Measurements from ENCODE around the gene PNMA8A. TPM values are rescaled to one million over a fixed set of nuclear protein-coding genes. Genes with fewer than 3 reads are reported as not detected.
"Not testable (repeated sequence)": the region's sequence is repeated elsewhere in the genome, so short reads cannot be mapped to it uniquely, and the experiment has no call there.

PNMA8A gene
- total RNA-seq, 2 experiments from 2014 or later, result not detected

DNA sequence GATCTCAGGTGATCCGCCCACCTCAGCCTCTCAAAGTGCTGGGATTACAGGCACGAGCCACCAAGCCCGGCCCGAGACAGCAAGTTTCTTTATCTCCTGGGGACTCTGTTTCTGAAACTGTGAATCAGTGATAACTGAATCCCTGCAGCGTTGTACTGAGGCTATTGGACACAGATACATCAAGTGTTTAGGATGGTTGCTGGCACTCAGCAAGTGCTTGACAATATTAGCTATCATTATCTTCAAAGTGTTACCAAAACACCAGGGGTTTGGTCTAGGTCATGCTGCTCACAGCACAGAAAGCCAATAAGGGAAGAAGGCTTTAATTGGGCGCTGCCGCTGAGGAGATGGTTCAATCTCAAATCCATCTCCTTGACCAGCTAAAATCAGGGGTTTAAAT, 22.1 kb downstream of the PNMA8A start:
- no peak for DNase-seq
- Mint-ChIP-seq H3K27me3 (peaks cover 28% of the 10 kb centered on the region), H3K36me3 (ENCODE audit: low read depth) (no peaks in the 10 kb centered on the region), H3K4me3 (no peak overlapping the region), H3K27ac (no peak overlapping the region), H3K4me1 (no peaks in the 10 kb centered on the region), H3K9me3 (peaks cover 8% of the 10 kb centered on the region)
- POLR2A ChIA-PET, result no interaction called here
- CTCF ChIA-PET, result no interaction called here

GRCh38 chr19:46448601-46449000, 22.8 kb downstream of the PNMA8A start:
- Mint-ChIP-seq H3K4me3 (no peak overlapping the region), H3K4me1 (no peaks in the 10 kb centered on the region), H3K27me3 (peaks cover 28% of the 10 kb centered on the region), H3K9me3 (peaks cover 8% of the 10 kb centered on the region), H3K27ac (no peak overlapping the region), H3K36me3 (ENCODE audit: low read depth) (no peaks in the 10 kb centered on the region)
- POLR2A ChIA-PET, result no interaction called here
- CTCF ChIA-PET, result interaction anchor here (0.6 kb wide), 1 partner anchor 1634 kb away, joined by 4 read pairs; no protein-coding TSS in a partner anchor
- no peak for DNase-seq

GRCh38 chr19:46447824-46448223, 23.5 kb downstream of the PNMA8A start:
- H3K27ac Mint-ChIP-seq, result no peak overlapping the region
- no peak overlapping the region for H3K4me3 Mint-ChIP-seq

DNA sequence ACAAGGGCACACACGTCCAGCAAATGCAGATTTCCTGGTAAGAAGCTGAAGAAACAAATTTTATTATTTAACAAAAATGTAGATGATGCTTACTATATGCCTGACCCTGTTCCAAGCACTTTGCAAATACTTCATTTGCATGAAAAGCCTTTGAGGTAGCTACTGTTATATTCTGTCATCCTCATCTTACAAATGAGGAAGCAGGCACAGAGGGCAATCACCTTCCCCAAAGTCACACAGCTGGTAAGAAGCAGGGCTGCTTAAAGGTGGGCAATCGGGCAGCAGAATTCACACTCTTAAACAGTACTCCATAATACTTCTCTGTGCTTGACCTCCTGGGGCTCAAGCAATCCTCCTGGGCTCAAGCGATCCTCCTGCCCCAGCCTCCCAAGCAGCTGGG, 24.4 kb downstream of the PNMA8A start:
- POLR2A ChIA-PET, result no interaction called here
- Mint-ChIP-seq H3K4me1 (no peaks in the 10 kb centered on the region), H3K27me3 (peaks cover 24% of the 10 kb centered on the region), H3K36me3 (ENCODE audit: low read depth) (no peaks in the 10 kb centered on the region), H3K9me3 (peaks cover 8% of the 10 kb centered on the region), H3K4me3 (no peak overlapping the region), H3K27ac (no peak overlapping the region)
- no peak for DNase-seq
- CTCF ChIA-PET, result no interaction called here

More at GRCh38 chr19:46447824-46448223, 23.5 kb downstream of the PNMA8A start:
- Mint-ChIP-seq H3K4me1 (no peaks in the 10 kb centered on the region), H3K36me3 (ENCODE audit: low read depth) (no peaks in the 10 kb centered on the region), H3K9me3 (peaks cover 8% of the 10 kb centered on the region), H3K27me3 (peaks cover 29% of the 10 kb centered on the region)
- no peak for DNase-seq
- ChIA-PET POLR2A (no interaction called here), CTCF (no interaction called here)

GRCh38 chr19:46446021-46446420, 25.3 kb downstream of the PNMA8A start:
- Mint-ChIP-seq H3K27ac (no peak overlapping the region), H3K9me3 (peaks cover 8% of the 10 kb centered on the region), H3K36me3 (ENCODE audit: low read depth) (no peaks in the 10 kb centered on the region), H3K4me1 (no peaks in the 10 kb centered on the region), H3K27me3 (peaks cover 17% of the 10 kb centered on the region), H3K4me3 (no peak overlapping the region)
- CTCF ChIA-PET, result no interaction called here
- DNase-seq, result no peak
- POLR2A ChIA-PET, result no interaction called here

DNA sequence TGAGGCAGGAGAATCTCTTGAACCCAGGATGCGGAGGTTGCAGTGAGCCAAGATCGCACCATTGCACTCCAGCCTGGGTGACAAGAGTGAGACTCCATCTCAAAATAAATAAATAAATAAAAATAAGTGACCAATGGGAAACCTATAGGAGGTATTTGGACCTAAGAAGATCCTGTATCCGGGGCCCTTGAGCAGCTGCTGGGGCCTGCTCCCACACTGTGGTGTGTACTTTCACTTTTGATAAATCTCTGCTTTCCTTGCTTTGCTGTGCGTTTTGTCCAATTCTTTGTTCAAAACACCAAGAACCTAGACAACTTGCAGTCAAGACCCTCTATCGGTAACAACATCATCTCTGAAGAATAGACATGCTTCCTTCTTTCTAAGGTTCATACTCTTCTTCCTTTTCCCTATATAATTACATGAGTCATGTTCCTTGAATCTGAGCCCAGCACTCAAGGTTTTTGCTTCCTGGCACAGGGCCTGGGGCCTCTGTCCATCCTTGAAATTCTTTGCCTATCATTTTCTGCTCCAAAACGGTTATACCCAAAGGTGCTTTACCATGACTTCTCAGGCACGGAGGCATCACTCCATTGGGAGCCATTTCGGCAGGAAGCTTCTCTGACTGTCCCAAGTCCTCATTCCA, 28.4 kb downstream of the PNMA8A start:
- POLR2A ChIA-PET, result no interaction called here
- DNase-seq, result no peak
- H3K27me3 Mint-ChIP-seq, result peaks cover 9% of the 10 kb centered on the region
- no peak overlapping the region for H3K4me3 Mint-ChIP-seq
- H3K4me1 Mint-ChIP-seq, result no peaks in the 10 kb centered on the region
- no peaks in the 10 kb centered on the region for H3K36me3 Mint-ChIP-seq (ENCODE audit: low read depth)
- H3K27ac Mint-ChIP-seq, result no peak overlapping the region
- CTCF ChIA-PET, result no interaction called here
- no peaks in the 10 kb centered on the region for H3K9me3 Mint-ChIP-seq

DNA sequence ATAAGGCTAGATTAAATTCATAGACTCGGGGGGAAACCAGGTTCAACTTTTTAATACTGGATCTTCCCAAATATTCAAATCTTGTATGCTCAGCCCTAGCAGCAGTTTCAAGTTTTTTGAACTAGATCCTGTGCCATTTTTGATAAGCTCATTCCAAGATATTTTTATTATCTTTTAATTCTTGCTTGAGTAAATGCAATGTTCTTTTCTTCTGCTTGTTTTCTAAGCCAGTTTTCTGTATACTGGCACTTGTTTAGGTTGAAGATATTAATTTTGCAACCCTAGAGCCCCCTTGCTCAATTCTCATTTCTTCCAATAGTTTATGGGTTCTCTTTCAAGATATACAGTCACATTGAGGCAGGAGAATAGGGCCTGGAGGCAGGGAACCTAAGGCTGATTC, 29.5 kb downstream of the PNMA8A start:
- Mint-ChIP-seq H3K4me1 (no peaks in the 10 kb centered on the region), H3K9me3 (no peaks in the 10 kb centered on the region), H3K27me3 (peaks cover 7% of the 10 kb centered on the region), H3K4me3 (no peak overlapping the region), H3K36me3 (ENCODE audit: low read depth) (no peaks in the 10 kb centered on the region), H3K27ac (no peak overlapping the region)
- CTCF ChIA-PET, result no interaction called here
- POLR2A ChIA-PET, result no interaction called here
- DNase-seq, result no peak

- H3K4me3 Mint-ChIP-seq, CTCF ChIA-PET: not testable (repeated sequence)
Measured at GRCh38 chr19:46435689-46436088, 35.7 kb downstream of the PNMA8A start.

DNA sequence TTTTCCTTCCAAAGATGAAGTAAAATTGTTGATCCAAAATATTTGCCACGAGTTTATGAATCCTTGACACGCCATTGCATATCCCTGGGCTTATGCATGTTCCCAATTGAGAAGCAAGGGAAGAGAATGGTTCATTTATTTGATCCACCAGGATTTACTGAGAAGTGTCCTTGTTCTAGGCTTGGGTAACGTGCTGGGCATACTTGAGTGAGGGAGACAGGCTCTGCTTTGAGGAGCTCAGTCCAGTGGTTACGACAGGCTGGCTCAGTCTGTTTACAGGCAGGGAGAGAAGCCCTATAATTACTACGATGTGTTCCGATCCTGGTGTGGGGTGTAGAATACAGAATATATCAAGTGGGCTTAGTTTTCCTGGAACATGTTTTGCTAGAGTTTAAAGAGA, 36.4 kb downstream of the PNMA8A start:
- Mint-ChIP-seq H3K27ac (no peak overlapping the region), H3K27me3 (peaks cover 19% of the 10 kb centered on the region), H3K4me1 (peaks cover under 1% of the 10 kb centered on the region), H3K36me3 (ENCODE audit: low read depth) (no peaks in the 10 kb centered on the region), H3K4me3 (no peak overlapping the region), H3K9me3 (no peaks in the 10 kb centered on the region)
- ChIA-PET CTCF (no interaction called here), POLR2A (no interaction called here)
- no peak for DNase-seq

More at GRCh38 chr19:46435689-46436088, 35.7 kb downstream of the PNMA8A start:
- POLR2A ChIA-PET; H3K4me1 Mint-ChIP-seq; DNase-seq; H3K36me3 Mint-ChIP-seq (ENCODE audit: low read depth); H3K9me3 Mint-ChIP-seq; H3K27ac Mint-ChIP-seq: not testable (repeated sequence)
- peaks cover 13% of the 10 kb centered on the region for H3K27me3 Mint-ChIP-seq

- H3K27ac Mint-ChIP-seq; DNase-seq; H3K4me3 Mint-ChIP-seq; H3K9me3 Mint-ChIP-seq; H3K36me3 Mint-ChIP-seq (ENCODE audit: low read depth): not testable (repeated sequence)
- POLR2A ChIA-PET, result interaction anchor here (0.7 kb wide), 1 partner anchor 79 kb away, joined by 3 read pairs; no protein-coding TSS in a partner anchor
- CTCF ChIA-PET, result interaction anchor here (0.5 kb wide), 1 partner anchor 153 kb away, joined by 3 read pairs; no protein-coding TSS in a partner anchor
- Mint-ChIP-seq H3K27me3 (peaks cover 30% of the 10 kb centered on the region), H3K4me1 (peaks cover 11% of the 10 kb centered on the region)
Measured at GRCh38 chr19:46433470-46433869, 37.9 kb downstream of the PNMA8A start.

DNA sequence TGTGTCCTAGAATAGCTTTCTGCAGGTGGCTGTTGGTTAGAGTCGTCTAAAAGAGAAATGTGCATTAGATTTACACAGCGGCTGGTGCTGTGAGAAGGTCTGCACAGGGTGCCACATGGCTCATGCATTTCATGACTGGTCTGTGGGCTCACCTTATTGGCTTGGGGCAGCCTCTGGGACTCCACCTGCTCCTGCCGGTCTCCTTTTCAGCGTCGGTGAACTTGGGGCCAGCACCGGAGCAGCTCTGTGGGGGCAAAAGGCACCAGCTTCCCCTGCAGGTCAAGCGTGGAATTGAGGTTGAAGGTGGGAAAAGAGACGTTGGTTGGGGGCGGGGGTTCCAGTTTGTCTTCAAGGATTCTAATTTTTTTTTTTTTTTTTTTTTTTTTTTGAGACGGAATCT, 39.5 kb downstream of the PNMA8A start:
- Mint-ChIP-seq H3K9me3 (no peaks in the 10 kb centered on the region), H3K4me3 (no peak overlapping the region), H3K36me3 (ENCODE audit: low read depth) (no peaks in the 10 kb centered on the region), H3K27ac (no peak overlapping the region), H3K4me1 (peaks cover 25% of the 10 kb centered on the region), H3K27me3 (peaks cover 45% of the 10 kb centered on the region)
- DNase-seq, result no peak
- ChIA-PET POLR2A (no interaction called here), CTCF (interaction anchor here (0.6 to 1.1 kb wide), 3 partner anchors 36 to 419 kb away, joined by 3 read pairs; no protein-coding TSS in a partner anchor)

DNA sequence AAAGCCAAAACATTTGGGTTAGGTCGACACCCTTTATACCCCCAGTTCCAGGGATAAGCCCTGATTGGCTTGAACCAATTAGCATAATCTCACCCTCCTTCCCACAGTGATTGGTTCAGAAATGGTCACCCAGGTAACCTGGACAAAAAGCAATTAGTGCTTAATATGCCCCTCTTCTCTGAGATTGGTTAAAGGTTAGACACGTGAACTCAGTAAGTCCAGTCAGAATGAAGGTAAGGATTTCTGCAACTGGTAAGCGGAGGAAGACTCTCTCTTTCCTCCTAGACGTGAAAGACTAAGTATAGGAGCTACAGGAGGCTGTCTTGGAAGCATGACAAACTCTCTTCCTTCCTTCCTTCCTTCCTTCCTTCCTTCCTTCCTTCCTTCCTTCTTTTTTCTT, 41.4 kb downstream of the PNMA8A start:
- Mint-ChIP-seq H3K36me3 (ENCODE audit: low read depth) (no peaks in the 10 kb centered on the region), H3K9me3 (no peaks in the 10 kb centered on the region), H3K4me3 (no peak overlapping the region), H3K27me3 (peaks cover 55% of the 10 kb centered on the region), H3K27ac (no peak overlapping the region), H3K4me1 (peaks cover 31% of the 10 kb centered on the region)
- no peak for DNase-seq
- ChIA-PET CTCF (no interaction called here), POLR2A (no interaction called here)

DNA sequence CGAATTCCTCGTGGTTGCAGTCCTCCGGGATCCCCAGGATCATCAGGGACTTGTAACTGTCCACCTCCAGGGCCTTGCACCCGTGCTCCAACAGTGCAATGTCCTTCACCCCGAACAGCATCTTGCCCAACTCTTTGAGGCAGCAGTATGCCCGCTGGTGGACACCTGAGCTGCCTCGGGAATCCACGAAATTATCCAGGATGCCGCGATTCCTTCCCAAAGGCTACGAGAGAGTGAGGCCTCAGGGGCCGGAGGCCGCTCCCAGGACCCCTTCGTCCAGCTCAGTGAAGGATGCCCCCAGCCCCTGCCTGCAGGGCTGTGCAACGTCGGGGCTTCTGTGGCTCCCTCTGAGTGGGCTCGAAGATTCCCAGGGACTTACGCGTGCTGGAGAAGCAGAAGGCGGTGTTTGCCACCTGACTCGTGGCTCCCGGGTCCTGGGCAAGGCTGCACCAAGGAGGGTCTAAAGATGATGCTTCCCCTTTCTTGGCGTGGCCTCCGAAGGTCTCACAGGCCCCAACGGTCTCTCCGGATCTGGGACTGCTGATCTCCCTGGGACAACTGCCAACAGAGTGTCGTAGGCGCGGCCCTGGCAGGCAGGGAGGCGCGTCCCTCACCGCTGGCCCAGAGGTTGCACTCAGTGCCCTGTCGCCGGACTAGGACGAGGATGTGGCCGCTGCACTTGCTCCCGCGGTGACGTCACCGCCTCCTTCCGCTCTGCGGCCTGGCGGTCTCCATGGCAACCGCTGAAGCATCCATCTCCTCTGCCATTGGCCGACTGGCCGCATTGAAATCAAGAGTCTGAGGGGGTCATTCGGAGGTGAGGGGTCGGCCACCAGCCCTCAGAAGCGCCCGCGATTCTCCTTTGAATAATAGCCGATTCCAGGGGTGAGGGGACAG, 42.9 kb downstream of the PNMA8A start, which contains the start of gene PNMA8C:
TSS of gene PNMA8C (minus strand) at position 698 of the 897 bp plus-strand sequence. CDS start at position 121, 577 bp downstream.
- Mint-ChIP-seq H3K36me3 (ENCODE audit: low read depth) (no peaks in the 10 kb centered on the region), H3K4me1 (peaks cover 31% of the 10 kb centered on the region), H3K27ac (peak within 1 kb of the TSS; percentile 9), H3K4me3 (peak within 1 kb of the TSS; percentile 55), H3K27me3 (peaks cover 55% of the 10 kb centered on the region), H3K9me3 (no peaks in the 10 kb centered on the region)
- ChIA-PET POLR2A (no interaction called here), CTCF (no interaction called here)
- DNase-seq, result peak; percentile 75

Data from activated CD4-positive, alpha-beta memory T cell treated with anti-CD3 and anti-CD28 coated beads, Interleukin-2, amount 10 ng/mL, durations not matched to agents 7 days and 5 days (primary cell).